HG02981 (cell line): Measurements from ENCODE around the gene ITCH.
"Not testable (repeated sequence)": the region's sequence is repeated elsewhere in the genome, so short reads cannot be mapped to it uniquely, and the experiment has no call there.

Experiments used
- ATAC-seq: cut with Tn5 transposase; IDR thresholded peaks from one replicate; pipeline ENCODE4 v1.9.1; 2021; ENCODE audit warnings: mild to moderate bottlenecking, moderate library complexity; ENCODE audit not compliant: unreplicated experiment

The ITCH gene

GRCh38 chr20:34410336-34410735 is 47.3 kb downstream of the ITCH start:
- no peak for ATAC-seq

- no peak for ATAC-seq
Measured at GRCh38 chr20:34412453-34412852, 49.4 kb downstream of the ITCH start.

GRCh38 chr20:34414525-34414924 is 51.5 kb downstream of the ITCH start:
- not testable (repeated sequence) for ATAC-seq

- ATAC-seq, result no peak
Measured at GRCh38 chr20:34415079-34415478, 52.0 kb downstream of the ITCH start.

- no peak for ATAC-seq
Measured at GRCh38 chr20:34420146-34420545, 57.1 kb downstream of the ITCH start.

- no peak for ATAC-seq
Measured at GRCh38 chr20:34420975-34421374, 57.9 kb downstream of the ITCH start.

- no peak for ATAC-seq
Measured at GRCh38 chr20:34421766-34422466, 58.8 kb downstream of the ITCH start.

- ATAC-seq, result not testable (repeated sequence)
Measured at GRCh38 chr20:34425032-34425690, 62.1 kb downstream of the ITCH start.

- ATAC-seq, result no peak
Measured at GRCh38 chr20:34426026-34426425, 63.0 kb downstream of the ITCH start.

- ATAC-seq, result no peak
Measured at GRCh38 chr20:34427331-34427730, 64.3 kb downstream of the ITCH start.

- no peak for ATAC-seq
Measured at GRCh38 chr20:34427784-34428183, 64.7 kb downstream of the ITCH start.

- ATAC-seq, result no peak
Measured at GRCh38 chr20:34431168-34431567, 68.1 kb downstream of the ITCH start.

- ATAC-seq, result not testable (repeated sequence)
Measured at GRCh38 chr20:34432663-34433062, 69.6 kb downstream of the ITCH start.

- ATAC-seq, result no peak
Measured at GRCh38 chr20:34433391-34433790, 70.3 kb downstream of the ITCH start.

GRCh38 chr20:34435589-34435988 is 72.5 kb downstream of the ITCH start:
- no peak for ATAC-seq

GRCh38 chr20:34437330-34437986 is 74.4 kb downstream of the ITCH start:
- no peak for ATAC-seq

- ATAC-seq, result no peak
Measured at GRCh38 chr20:34439168-34439567, 76.1 kb downstream of the ITCH start.

- ATAC-seq, result not testable (repeated sequence)
Measured at GRCh38 chr20:34441423-34441822, 78.3 kb downstream of the ITCH start.

GRCh38 chr20:34443546-34443945 is 80.5 kb downstream of the ITCH start:
- ATAC-seq, result no peak

- ATAC-seq, result no peak
Measured at GRCh38 chr20:34445177-34446065, 82.3 kb downstream of the ITCH start.

- no peak for ATAC-seq
Measured at GRCh38 chr20:34448517-34448916, 85.4 kb downstream of the ITCH start.
